B cell (primary cell): ENCODE measurements around the gene EIF3I. TPM values are rescaled to one million over a fixed set of nuclear protein-coding genes. Genes with fewer than 3 reads are reported as not detected.

ENCODE experiments used
- ATAC-seq: fragments of 200-7000 bp; cut with Tn5 transposase; one replicate; pipeline ENCODE4 v1.10.0; 2021; ENCODE audit warnings: low read depth, mild to moderate bottlenecking, moderate number of reproducible peaks, moderate library complexity
- CTCF ChIA-PET: fragments of 350-600 bp; sonication (Branson Sonifier 250); formaldehyde crosslinking; loops from one replicate; lab custom pipeline; 2021; ENCODE audit warnings: antibody characterized with exemption, inconsistent platforms; lab: Charles Lee
- POLR2A ChIA-PET: fragments of 350-600 bp; sonication (Branson Sonifier 250); formaldehyde crosslinking; loops from one replicate; lab custom pipeline; 2021; ENCODE audit warnings: antibody characterized with exemption; lab: Charles Lee
- DNase-seq: peaks from one replicate; pipeline ENCODE4 v3.0.0; 2013
- H2AFZ ChIP-seq: 2 replicates; pipeline ENCODE4 v1.6.1; 2012; ENCODE audit warnings: mild to moderate bottlenecking, low read depth, low read length; ENCODE audit not compliant: insufficient read depth, poor library complexity, severe bottlenecking
- H3K27ac ChIP-seq, 2 donors: 1 replicate in 1 of 2; 2 replicates in 1 of 2; pipeline ENCODE4 v1.5.1; 2012 to 2013; ENCODE audit warnings: low read length in 2 of 2, mild to moderate bottlenecking in 2 of 2, moderate library complexity in 1 of 2
- H3K27me3 ChIP-seq, 4 experiments: fragments of 200-600 bp in 1 of 4; sonication (generic) in 1 of 4; replicated peaks in 1 of 4; 1 replicate in 2 of 4; 2 replicates in 2 of 4; pipeline versions ENCODE4 v1.6.1 to v1.7.0; 2013 to 2016; ENCODE audit warnings: low read length in 3 of 4, mild to moderate bottlenecking in 2 of 4, mixed read lengths in 1 of 4, moderate library complexity in 1 of 4; ENCODE audit not compliant: insufficient read depth in 4 of 4, control insufficient read depth in 3 of 4; ENCODE audit errors: control extremely low read depth in 1 of 4
- H3K36me3 ChIP-seq, 2 experiments: replicated peaks in 1 of 2; 1 replicate in 1 of 2; 2 replicates in 1 of 2; pipeline versions ENCODE4 v1.6.1 to v1.7.1; 2013; ENCODE audit warnings: low read length in 1 of 2; ENCODE audit not compliant: insufficient read depth in 2 of 2, control insufficient read depth in 1 of 2; ENCODE audit errors: control extremely low read depth in 1 of 2, extremely low read depth in 1 of 2
- H3K4me1 ChIP-seq, 2 donors: fragments of 200-600 bp in 1 of 2; sonication (generic) in 1 of 2; 1 replicate in 1 of 2; 2 replicates in 1 of 2; pipeline versions ENCODE4 v1.5.1 to v1.6.1; 2013 to 2017; ENCODE audit warnings: low read length in 2 of 2; ENCODE audit not compliant: control insufficient read depth in 2 of 2, insufficient read depth in 2 of 2
- H3K4me2 ChIP-seq: replicated peaks from 2 replicates; pipeline ENCODE3; 2012; ENCODE audit warnings: mild to moderate bottlenecking, low read depth, low read length; ENCODE audit not compliant: poor library complexity, severe bottlenecking
- H3K4me3 ChIP-seq, 5 experiments: fragments of 200-600 bp in 1 of 5; sonication (generic) in 1 of 5; 1 replicate in 3 of 5; 2 replicates in 2 of 5; pipeline versions ENCODE4 v1.5.1 to v1.7.0; 2011 to 2016; ENCODE audit warnings: low read length in 4 of 5, mild to moderate bottlenecking in 4 of 5, low read depth in 2 of 5, control low read depth in 1 of 5, moderate library complexity in 1 of 5; ENCODE audit not compliant: insufficient read depth in 1 of 5; ENCODE audit errors: control extremely low read depth in 1 of 5, extremely low read depth in 1 of 5
- H3K79me2 ChIP-seq: fragments of 200-600 bp; sonication (generic); one replicate; pipeline ENCODE4 v1.6.0; 2016; ENCODE audit warnings: low read length; ENCODE audit not compliant: control insufficient read depth, insufficient read depth
- H3K9ac ChIP-seq: fragments of 200-600 bp; sonication (generic); 2 replicates; pipeline ENCODE4 v1.6.1; 2017; ENCODE audit warnings: mild to moderate bottlenecking, low read length, moderate library complexity
- H3K9me3 ChIP-seq, 3 donors: one replicate each; pipeline versions ENCODE4 v1.6.1 to v1.7.1; 2013; ENCODE audit warnings: low read length in 2 of 3; ENCODE audit not compliant: control insufficient read depth in 2 of 3, insufficient read depth in 1 of 3; ENCODE audit errors: control extremely low read depth in 1 of 3
- H4K20me1 ChIP-seq: 2 replicates; pipeline ENCODE4 v1.6.0; 2012; ENCODE audit warnings: mild to moderate bottlenecking, low read length; ENCODE audit not compliant: insufficient read depth, control insufficient read depth, poor library complexity, severe bottlenecking
- H3K27ac Mint-ChIP-seq: one replicate; pipeline ENCODE4 v1.8.0; 2021; ENCODE audit warnings: mixed read lengths
- H3K27me3 Mint-ChIP-seq: one replicate; pipeline ENCODE4 v1.8.0; 2021; ENCODE audit warnings: mixed read lengths
- H3K4me1 Mint-ChIP-seq: one replicate; pipeline ENCODE4 v1.8.0; 2021; ENCODE audit warnings: mixed read lengths
- H3K4me3 Mint-ChIP-seq: one replicate; pipeline ENCODE4 v1.8.0; 2021; ENCODE audit warnings: mixed read lengths
- H3K9me3 Mint-ChIP-seq: one replicate; pipeline ENCODE4 v1.8.0; 2022; ENCODE audit warnings: mixed read lengths; ENCODE audit not compliant: insufficient read depth
- CTCF ChIP-seq: fragments of 200-600 bp; IDR thresholded peaks from one replicate; pipeline ENCODE4 v1.8.0; 2022; ENCODE audit warnings: antibody characterized with exemption, mild to moderate bottlenecking
- EZH2 ChIP-seq: IDR thresholded peaks from 2 replicates; pipeline ENCODE4 v1.6.1; 2012; ENCODE audit warnings: borderline replicate concordance, low read depth, mild to moderate bottlenecking, moderate library complexity, low read length; ENCODE audit not compliant: insufficient read depth, poor library complexity, severe bottlenecking
- WGBS: methylation state at CpG from one replicate; pipeline ENCODE4 v1.1.5; 2013; ENCODE audit warnings: missing lambda C conversion rate; ENCODE audit not compliant: insufficient coverage; 5-methylcytosine and 5-hydroxymethylcytosine counted together
- intact Hi-C: fragments of 100-400 bp; cut with micrococcal nuclease; formaldehyde crosslinking; loops from one replicate; pipeline ENCODE4 v1.10.0; 2022
- polyA plus RNA-seq: library from polyadenylated mRNA; depleted of rRNA; stranded (reverse); fragments of >200 nt; gene quantifications from 2 replicates; pipeline ENCODE4 v1.2.3, GENCODE V29; 2012
- total RNA-seq, 2 donors: library from RNA; stranded (reverse); fragments of 120-200 nt in 1 of 2; gene quantifications; 1 replicate in 1 of 2; 2 replicates in 1 of 2; pipeline versions ENCODE4 v1.2.3 to v1.2.4, GENCODE V29; 2013 to 2022

EIF3I gene
- total and polyA plus RNA-seq, 2 donors (not counting 1 experiment from before 2014, with no cell fraction given): 87.0 to 130 TPM

- H2AFZ ChIP-seq: peak overlapping the region; percentile 67
- CTCF ChIA-PET: interaction anchor here (0.8 to 1.0 kb wide), 3 partner anchors 15 to 94 kb away, joined by 3 to 5 read pairs (median 3); no protein-coding TSS in a partner anchor
These were observed 51.4 kb downstream of the EIF3I start for GRCh38 chr1:32273391-32274208.

More at GRCh38 chr1:32273391-32274208, 51.4 kb downstream of the EIF3I start:
- Histone ChIP-seq H3K27ac (peak overlapping the region; percentile 52 to 63), H3K36me3 (peaks cover 0 to 10% of the 10 kb centered on the region in 2 experiments), H4K20me1 (no peaks in the 10 kb centered on the region), H3K9me3 (no peaks in the 10 kb centered on the region), H3K9ac (peak overlapping the region; percentile 21), H3K4me1 (peaks cover 20 to 26% of the 10 kb centered on the region in 2 donors), H3K4me2 (peak overlapping the region; percentile 65), H3K79me2 (peaks cover 44% of the 10 kb centered on the region), H3K4me3 (no peak overlapping the region), H3K27me3 (no peaks in the 10 kb centered on the region)
- WGBS: 39% methylated on average over 7 of the region's 10 CpGs
- Mint-ChIP-seq H3K27ac (peak overlapping the region; percentile 86), H3K4me3 (peak overlapping the region; percentile 53), H3K9me3 (no peaks in the 10 kb centered on the region), H3K27me3 (no peaks in the 10 kb centered on the region), H3K4me1 (peaks cover 27% of the 10 kb centered on the region)
- TF ChIP-seq EZH2 (no peak), CTCF (no peak)
- DNase-seq (peak; percentile 51), ATAC-seq (peak; percentile 78)
- POLR2A ChIA-PET: interaction anchor here (0.7 kb wide), 1 partner anchor 23 kb away, joined by 3 read pairs; the partner anchor contains the start of gene LCK
- intact Hi-C loops: no loop called here
